ENCODE measurements around the gene LAMC2.

LAMC2 gene

DNA sequence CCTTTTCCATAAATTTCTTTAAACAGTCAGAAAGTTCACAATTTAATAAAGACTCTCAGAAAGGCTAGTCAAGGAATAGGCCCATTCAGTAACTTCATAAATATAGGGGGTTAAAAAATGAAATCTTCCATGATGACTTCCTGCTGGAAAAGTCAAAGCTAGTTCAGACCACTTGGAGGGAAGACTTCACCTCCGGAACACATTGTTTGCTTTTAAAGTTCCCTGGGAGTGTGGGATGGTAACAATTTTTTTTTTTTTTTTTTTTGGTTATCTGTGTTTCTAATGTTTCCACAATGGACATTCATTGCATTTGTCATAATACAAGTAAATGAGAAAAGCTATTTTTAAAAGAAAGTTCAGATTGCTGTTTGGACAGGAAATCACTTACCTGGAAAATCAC, 18.4 kb upstream of the LAMC2 start:
- in situ Hi-C loops (cut with HindIII; ENCODE audit: low sequenced_read_pairs) = no loop called here

DNA sequence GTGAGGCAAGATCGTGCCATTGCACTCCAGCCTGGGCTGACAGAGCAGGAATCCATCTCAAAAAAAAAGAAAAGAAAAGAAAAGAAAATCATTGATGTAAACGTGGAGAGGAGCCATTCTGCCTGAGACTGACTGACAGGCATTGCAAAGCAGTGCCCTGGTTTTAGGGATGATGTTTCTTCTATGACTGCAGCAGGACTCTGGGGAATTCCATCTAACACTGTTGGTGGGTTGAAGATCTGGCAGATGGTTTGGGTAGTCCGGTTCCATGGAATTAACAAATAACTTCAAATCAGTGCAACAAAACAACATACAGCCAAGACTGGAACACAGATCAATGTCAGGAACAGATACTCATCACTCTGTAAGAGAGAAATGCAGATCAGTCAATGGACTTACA, 17.8 kb upstream of the LAMC2 start:
- in situ Hi-C loops (cut with HindIII; ENCODE audit: low sequenced_read_pairs) = no loop called here

DNA sequence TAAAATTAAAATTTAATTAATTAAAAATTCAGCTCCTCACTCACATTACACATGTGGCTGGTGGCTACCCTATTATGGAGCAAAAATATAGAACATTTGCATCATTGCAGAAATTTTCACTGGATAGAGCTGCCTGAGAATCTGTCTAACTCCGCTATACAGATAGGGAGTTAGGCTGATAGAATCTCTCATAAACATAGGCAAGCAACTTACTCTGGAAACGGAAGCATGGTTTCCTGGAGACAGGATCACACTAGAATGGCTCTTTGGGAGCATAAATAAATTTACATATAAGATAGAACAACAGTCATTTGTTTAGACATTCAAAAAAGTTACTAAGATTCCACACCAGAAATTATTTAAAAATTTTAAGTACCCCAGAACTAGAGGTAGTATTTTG, 12.2 kb upstream of the LAMC2 start:
- in situ Hi-C loops (cut with HindIII; ENCODE audit: low sequenced_read_pairs) = no loop called here

DNA sequence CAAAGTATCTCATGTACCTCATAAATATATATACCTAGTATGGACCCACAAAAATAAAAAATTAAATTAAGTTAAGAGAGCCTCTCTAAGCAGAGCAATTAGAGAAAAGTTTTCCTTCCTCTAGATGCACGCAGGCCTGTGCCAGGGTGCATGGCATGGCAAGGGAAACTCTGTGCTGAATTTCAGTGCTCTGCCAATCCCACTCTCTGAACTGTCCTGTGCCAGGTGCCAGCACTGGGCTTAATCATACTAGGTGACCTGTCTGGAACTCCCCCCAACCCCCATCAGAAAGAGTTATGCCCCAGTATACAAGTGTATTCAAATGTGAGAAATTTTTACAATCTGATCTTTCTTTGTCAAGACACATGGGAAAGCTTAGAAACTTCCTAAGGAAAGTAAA, 10.4 kb upstream of the LAMC2 start:
- in situ Hi-C loops (cut with HindIII; ENCODE audit: low sequenced_read_pairs) = no loop called here

DNA sequence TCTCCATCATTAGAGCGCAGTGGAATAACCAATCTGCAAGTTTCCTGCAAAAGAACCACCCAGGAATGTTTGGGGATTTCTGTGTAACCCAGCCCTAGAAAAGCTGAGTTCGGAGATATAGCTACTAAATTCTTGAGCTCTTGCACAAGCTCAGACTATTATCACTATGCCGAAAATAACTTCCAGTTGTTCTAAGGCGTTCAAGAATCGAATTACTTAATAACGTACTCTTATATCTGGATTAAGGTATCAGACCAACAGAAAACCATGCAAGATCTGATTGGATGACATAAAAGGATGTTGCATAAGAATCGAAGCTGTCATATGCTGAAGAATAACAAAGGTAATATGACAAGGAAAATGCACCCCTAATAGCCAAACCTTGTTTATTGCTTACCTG, 7.5 kb upstream of the LAMC2 start:
- in situ Hi-C loops (cut with HindIII; ENCODE audit: low sequenced_read_pairs) = no loop called here

DNA sequence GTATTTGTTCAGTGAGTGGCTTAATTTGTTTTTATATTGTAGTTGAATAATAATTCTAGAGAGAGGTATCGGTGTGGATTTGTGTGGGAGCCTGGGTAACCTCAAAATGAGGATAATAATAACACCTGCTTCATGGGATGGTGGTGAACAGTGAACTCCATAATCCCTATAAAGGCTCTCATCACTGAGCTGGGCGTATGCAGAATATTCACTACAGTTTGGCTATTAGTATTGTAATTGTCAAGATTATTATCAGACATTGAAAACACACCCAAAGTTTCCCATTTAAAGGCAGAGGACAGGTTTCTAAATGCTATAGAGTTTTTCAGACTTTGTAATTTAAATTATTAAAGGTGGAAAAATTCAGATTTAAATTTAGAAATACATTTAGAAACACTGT, 7.0 kb upstream of the LAMC2 start:
- in situ Hi-C loops (cut with HindIII; ENCODE audit: low sequenced_read_pairs) = no loop called here

DNA sequence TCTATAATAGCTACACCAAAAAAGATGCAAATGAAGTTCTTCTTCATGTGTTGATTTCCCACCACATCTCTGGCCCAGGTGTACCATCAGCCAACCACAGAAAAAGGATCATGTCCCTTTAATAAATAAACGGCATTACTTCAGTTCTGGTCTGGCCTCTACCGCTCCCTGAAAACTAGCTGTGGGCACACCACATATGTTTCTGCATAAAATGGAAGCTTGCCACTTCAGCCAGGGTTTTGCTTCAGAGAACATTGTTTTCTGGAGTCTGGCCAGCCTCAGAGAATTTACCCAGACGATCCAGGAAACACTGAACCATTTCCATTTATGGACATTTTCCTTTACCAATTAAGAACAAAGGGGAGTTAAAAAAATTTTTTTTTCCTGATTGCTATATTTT, 5.8 kb upstream of the LAMC2 start:
- in situ Hi-C loops (cut with HindIII; ENCODE audit: low sequenced_read_pairs) = no loop called here

DNA sequence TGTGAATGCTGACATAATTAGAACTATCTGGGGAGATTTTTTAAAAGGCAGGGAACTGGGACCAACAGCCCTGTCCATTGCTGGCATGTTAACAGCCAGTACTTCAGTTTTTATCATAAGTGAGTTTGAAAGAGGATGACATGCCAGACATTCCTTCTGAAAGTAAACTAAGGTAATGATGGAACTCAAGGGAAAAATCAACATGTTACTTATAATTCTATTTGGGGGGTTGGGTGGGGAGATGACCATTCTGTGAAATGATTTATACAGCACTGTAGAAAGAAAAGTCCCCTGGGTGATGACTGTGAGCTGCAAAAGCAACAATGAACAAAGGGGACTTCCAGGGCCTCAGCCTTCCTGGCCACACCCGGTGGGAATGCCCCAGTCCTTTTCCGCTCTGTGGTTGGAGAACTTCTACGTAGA, 5.4 kb upstream of the LAMC2 start:
- in situ Hi-C loops (cut with HindIII; ENCODE audit: low sequenced_read_pairs) = no loop called here

DNA sequence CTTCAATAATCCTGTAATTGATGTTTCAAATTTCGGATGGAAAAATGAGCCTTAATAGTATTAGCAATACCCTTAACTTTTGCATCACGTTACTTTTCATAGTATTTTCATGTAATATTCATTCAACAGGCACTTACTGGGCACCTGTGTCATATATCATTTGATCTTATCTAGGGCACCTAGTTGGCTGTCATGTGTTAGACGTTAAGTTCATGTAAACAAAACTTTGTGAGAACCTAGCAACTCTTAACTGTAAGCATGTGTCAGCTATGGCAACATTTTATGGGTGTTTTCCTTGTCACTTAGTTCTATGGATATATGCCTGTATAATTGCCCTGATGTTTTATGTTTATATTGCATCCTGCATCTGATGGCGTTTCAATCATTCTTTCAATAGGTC, 777 bp downstream of the LAMC2 start:
- in situ Hi-C loops (cut with HindIII; ENCODE audit: low sequenced_read_pairs) = no loop called here

DNA sequence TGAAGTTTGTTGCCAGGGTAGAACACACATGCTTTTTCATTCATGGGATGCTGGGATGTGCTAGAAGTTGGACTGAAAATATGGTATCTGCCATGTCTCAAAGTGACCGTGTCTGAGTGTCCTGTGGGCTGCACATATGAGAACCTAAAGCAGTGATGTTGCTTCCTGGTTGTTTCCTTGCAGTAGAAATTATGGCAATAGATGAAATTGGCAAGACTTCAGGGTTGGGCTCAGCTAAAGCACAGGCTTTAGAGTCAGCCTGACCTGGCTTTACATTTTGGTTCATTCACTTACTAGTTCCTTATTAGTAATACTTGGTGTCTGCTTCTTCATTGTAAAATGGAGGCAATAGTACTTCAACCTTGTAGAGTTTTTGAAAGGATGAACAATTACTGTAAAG, 2.2 kb downstream of the LAMC2 start:
- in situ Hi-C loops (cut with HindIII; ENCODE audit: low sequenced_read_pairs) = no loop called here

DNA sequence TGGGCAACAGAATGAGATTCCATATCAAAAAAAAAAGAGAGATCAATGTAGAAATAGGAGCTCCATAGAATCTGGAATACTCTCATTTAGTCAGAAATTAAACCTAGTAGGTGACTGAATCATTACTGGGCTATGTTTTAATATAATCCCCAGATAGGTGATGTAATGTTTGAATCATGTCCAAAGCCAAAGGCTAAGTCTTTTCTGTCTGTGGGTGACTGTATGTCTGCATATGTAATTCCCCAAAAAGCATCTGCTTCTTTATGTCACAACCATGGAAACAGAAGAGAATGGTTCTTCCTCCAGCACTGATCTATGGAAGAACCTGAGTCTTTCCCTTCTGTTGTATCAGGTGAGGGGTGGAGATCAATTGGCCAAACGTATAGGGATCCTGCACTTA, 5.8 kb downstream of the LAMC2 start:
- in situ Hi-C loops (cut with HindIII; ENCODE audit: low sequenced_read_pairs) = no loop called here

DNA sequence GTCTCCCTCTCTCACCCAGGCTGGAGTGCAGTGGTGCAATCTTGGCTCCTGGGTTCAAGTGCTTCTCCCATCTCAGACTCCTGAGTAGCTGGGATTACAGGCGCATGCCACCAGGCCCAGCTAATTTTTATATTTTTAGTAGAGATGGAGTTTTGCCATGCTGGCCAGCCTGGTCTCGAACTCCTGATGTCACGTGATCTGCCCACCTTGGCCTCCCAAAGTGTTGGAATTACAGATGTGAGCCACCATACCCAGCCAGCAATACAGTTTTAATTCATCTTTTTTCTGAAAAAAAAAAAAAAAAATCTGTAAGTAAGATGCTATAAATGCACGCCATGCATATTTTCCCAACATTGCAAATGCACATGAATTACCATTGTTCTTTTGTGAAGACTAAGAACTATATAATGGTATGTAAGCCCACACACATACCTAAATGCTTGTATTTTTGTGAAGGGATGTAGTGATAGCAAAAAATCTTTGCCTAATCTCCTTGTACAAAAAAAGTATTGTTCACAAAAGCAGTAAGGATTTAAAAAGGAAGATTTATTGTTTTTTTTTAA, 8.0 kb downstream of the LAMC2 start:
- in situ Hi-C loops (cut with HindIII; ENCODE audit: low sequenced_read_pairs) = no loop called here

DNA sequence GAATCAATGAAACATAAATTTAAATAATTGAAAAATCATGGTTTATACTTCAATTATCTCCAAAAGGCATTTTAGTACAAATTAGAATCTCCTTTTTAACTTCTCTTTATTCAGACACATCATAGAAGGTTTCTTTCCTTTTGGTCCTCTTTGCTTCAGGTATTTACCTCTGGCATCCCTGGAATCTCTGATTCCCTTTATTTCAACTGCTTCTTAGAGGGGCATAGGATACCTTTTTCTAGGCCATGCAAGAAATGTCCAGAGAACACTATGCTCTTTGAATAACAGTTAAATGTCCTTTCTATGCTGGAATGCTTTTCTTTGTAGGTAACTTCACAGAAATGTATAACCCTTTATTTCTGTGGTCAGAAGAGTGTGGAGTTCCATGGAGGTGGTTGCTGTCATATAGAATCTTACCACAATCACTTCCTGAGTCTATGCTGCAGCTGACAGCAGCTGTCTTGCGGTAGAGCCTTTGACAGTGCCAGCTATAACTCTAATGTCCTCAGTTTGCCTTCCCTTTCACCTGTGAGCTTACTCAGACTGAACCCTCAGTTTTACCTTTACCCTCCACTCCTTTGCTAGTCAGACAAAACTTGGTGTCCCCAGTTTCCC, 8.6 kb downstream of the LAMC2 start:
- in situ Hi-C loops (cut with HindIII; ENCODE audit: low sequenced_read_pairs) = no loop called here

DNA sequence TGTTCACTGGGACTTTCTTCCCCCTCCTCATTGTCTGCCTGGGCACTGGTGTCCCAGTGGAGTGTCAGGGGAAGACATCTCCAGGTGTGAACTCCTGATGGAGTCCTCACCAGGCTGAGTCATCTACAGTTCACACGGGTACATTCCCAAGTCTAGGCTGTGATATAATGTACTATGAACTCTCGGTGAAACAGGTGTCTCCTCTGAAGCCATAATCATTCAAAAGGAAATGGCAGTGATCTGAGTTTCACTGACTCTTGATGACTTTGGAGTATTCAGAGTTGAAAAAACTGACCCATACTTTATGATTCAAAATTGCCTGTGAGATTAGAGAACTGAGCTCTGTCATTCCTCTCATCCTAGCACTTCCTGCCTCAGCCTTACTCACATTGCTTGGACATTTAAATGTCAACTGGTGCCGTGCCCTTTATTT, 9.1 kb downstream of the LAMC2 start:
- in situ Hi-C loops (cut with HindIII; ENCODE audit: low sequenced_read_pairs) = no loop called here

DNA sequence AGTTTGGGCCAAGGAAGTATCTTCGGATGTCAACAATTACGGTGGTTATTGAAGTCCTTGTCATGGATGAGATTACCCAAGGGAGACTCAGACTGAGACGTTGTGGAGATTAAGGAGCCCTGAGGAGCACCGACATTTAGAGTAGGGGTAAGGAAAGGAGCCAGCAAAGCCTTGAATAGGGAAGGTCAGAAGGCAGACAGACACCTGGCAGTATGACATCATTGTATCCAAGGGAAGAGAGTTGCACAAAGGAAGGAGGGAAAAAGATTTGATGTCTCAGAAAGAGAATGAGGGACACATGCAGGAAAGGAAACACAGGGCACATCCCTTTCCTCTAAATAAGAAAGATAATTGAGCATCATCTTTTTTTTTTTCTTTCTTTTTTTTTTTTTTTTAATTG, 11.7 kb downstream of the LAMC2 start:
- in situ Hi-C loops (cut with HindIII; ENCODE audit: low sequenced_read_pairs) = no loop called here

DNA sequence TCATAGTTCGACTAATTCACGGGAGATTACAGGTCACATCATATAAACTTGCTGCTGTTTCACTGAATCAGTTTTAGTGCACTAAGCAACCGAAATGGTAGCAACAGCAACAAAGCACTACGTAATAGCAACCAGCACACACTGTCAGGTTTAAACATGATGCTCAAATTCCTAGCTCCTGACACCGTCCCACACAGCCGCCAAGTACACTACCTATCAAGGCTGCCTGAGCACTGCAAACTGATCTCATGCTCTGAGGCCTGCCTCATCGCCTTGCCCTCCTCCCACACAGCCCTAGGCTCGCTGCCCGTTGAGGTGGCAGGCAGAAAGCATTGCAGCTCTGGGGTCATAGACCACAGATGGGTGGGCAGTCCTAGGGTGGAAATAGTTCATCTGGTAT, 12.4 kb downstream of the LAMC2 start:
- in situ Hi-C loops (cut with HindIII; ENCODE audit: low sequenced_read_pairs) = no loop called here

DNA sequence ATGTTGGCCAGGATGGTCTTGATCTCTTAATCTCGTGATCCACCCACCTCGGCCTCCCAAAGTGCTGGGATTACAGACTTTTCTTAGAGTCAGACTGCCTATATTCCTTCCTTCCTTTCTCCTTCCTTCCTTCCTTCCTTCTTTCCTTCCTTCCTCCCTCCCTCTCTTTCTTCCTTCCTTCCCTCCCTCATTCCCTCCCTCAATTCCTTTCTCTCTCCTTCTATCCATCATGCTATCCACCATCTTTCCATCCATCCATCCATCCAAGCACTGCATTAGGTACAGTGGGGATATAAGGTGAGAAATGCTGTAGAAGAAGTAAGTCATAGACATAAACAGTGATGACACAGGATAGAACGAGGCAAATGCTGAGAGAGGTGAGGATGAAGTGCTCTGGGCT, 13.2 kb downstream of the LAMC2 start:
- in situ Hi-C loops (cut with HindIII; ENCODE audit: low sequenced_read_pairs) = no loop called here

DNA sequence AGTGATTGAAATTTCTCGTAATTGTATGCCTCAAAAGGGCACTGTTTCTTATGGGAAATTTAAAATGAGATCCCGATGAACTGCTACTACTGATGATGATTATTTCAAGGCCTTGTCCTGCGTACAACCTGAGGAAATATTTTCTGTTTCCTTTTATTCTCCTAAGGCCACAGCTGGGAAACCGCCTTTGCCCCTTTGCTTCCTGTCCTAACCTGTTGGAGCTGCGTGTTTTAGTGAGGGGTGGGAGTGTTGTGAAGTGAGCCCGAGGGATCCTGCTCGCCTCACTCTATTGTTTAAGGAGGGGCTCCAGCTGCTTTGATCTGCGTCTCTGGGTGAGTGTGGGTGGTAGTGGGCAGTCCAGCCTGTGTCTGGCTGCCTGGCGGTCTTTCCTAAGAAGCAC, 14.4 kb downstream of the LAMC2 start:
- in situ Hi-C loops (cut with HindIII; ENCODE audit: low sequenced_read_pairs) = no loop called here

DNA sequence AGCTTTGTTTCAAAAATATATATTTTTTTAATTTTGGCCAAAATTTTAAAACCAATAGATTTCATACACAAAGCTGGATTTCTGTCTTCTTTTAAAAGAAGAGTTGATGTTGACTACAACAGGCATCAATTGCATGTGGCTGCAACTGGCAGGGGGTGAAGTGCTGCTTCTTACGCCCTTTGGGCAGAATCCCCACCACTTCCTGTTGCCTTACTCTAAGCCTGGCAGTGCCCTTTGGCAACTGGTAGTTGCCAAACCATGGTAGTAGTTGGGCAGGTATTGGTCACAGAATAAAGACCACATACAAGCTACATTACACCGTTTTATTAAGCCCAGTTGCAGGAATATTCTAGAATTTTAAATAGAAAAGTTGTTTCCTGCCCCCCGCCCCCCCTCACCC, 17.0 kb downstream of the LAMC2 start:
- in situ Hi-C loops (cut with HindIII; ENCODE audit: low sequenced_read_pairs) = no loop called here

DNA sequence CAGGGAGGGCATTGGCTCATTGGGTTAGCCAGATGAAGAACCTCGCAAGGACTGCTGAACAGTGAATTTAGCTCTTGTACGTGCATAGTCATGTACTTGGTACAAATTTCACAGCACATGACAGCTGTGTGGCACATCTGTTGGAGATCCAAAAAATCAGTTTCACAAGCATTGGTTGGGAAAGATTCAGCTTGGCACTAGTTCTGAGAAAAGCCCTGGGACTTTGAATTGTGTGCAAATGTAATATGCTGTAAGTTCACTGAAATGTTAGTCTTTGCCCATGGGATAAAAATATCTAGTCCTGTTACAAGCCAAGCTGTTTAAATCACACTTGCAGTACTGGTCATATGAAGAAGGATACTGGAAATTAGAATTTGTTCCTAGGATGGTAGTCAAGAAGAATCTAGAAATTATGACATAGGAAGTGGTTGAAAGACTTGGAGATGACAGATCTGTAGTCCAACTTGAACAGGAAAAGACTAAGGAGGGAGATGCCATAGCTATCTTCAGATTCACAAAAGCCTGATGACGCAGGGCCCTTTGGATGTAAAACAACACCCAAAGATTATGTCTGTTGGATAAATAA, 19.2 kb downstream of the LAMC2 start:
- in situ Hi-C loops (cut with HindIII; ENCODE audit: low sequenced_read_pairs) = no loop called here

DNA sequence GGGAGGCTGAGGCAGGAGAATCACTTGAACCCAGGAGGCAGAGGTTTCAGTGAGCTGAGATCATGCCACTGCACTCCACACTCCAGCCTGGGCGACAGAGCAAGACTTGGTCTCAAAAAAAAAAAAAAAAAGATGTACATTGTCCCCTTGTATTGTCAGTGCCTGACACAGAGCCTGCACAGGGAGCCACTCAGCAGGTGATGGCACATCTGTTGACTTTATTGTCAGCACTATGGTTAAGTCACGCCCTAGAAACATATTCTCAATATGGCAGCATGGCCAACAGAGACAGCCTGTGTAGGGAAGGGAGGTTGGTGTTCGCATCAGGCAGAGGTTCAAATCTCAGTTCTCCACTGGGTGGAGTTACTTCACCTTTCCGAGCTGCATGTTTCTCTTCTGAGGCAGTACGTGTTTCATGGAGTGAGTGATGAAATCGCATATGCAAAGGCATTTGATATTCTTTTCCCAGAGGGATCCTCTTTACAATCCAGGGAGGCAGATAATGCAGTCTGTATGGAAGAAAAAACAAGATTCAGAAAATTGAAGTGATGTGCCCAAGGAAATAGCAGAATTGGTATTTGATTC, 20.6 kb downstream of the LAMC2 start:
- in situ Hi-C loops (cut with HindIII; ENCODE audit: low sequenced_read_pairs) = no loop called here

DNA sequence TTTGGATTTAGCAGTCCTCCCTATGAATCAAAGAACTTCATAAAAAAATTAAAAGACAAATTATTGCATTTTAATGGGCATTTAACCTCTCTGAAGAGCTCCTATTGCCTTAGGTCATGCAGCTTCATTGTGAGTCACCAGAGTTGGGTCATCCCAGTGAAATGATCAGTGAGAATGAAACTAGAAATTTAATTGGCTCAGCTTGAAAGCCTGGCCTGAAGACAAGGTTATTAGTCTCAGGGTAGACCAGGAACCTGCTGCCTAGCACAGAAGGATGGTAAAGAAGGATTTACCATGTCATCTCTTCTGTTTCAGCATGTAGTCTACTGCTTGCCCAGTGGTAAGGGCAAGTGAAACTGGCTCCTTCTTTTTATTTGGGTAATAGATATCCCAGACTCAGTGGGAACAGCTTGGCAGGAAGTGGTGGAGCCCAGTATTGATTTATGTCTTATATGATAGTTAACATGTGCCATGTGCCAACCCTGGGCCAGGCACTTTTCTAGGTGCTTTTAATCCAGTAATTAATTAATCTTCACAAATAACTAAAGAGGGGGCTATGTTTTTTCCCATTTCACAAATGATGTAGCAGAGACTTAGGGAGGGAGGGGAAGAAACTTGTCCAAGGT, 23.6 kb downstream of the LAMC2 start:
- in situ Hi-C loops (cut with HindIII; ENCODE audit: low sequenced_read_pairs) = no loop called here
